HEK293 (cell line): ENCODE results near the gene PTBP1.

ENCODE experiments used
- GLI4 ChIP-seq: fragments of 450-650 bp; formaldehyde crosslinking; IDR thresholded peaks from 2 replicates; pipeline ENCODE4 v1.5.1; 2016; ENCODE audit warnings: missing biosample characterization, missing genetic modification characterization
- YY1 ChIP-seq: fragments of 450-650 bp; formaldehyde crosslinking; IDR thresholded peaks from 2 replicates; pipeline ENCODE4 v1.5.1; 2018; ENCODE audit warnings: missing biosample characterization, missing genetic modification characterization
- ZFP37 ChIP-seq: fragments of 450-650 bp; formaldehyde crosslinking; IDR thresholded peaks from 2 replicates; pipeline ENCODE4 v1.5.1; 2016; ENCODE audit warnings: missing biosample characterization, missing genetic modification characterization
- ZFP69B ChIP-seq: fragments of 450-650 bp; formaldehyde crosslinking; IDR thresholded peaks from 2 replicates; pipeline ENCODE4 v1.5.1; 2016; ENCODE audit warnings: missing biosample characterization, missing genetic modification characterization
- ZNF138 ChIP-seq: fragments of 450-650 bp; formaldehyde crosslinking; IDR thresholded peaks from 2 replicates; pipeline ENCODE4 v1.5.1; 2016; ENCODE audit warnings: missing biosample characterization, missing genetic modification characterization, borderline replicate concordance
- ZNF223 ChIP-seq: fragments of 450-650 bp; formaldehyde crosslinking; IDR thresholded peaks from 2 replicates; pipeline ENCODE4 v1.5.1; 2016; ENCODE audit warnings: missing biosample characterization, missing genetic modification characterization
- ZNF24 ChIP-seq: fragments of 450-650 bp; formaldehyde crosslinking; IDR thresholded peaks from 2 replicates; pipeline ENCODE4 v1.5.1; 2016; ENCODE audit warnings: missing biosample characterization, missing genetic modification characterization
- ZNF274 ChIP-seq, 2 experiments: fragments of 200-500 bp in 1 of 2; fragments of 450-650 bp in 1 of 2; sonication (Bioruptor generic) in 1 of 2; formaldehyde crosslinking in 1 of 2; IDR thresholded peaks; 2 replicates each; pipeline versions ENCODE4 v1.5.1 to v1.6.1; 2014 to 2016; ENCODE audit warnings: borderline replicate concordance in 1 of 2, inconsistent platforms in 1 of 2, low read length in 1 of 2, missing biosample characterization in 1 of 2, missing genetic modification characterization in 1 of 2
- ZNF544 ChIP-seq: fragments of 450-650 bp; formaldehyde crosslinking; IDR thresholded peaks from 2 replicates; pipeline ENCODE4 v1.5.0; 2017; ENCODE audit warnings: missing biosample characterization, missing genetic modification characterization
- TF ChIP-seq, protein P1 (sequence below): fragments of 450-650 bp; formaldehyde crosslinking; IDR thresholded peaks from 2 replicates; pipeline ENCODE4 v1.5.1; 2016; ENCODE audit warnings: missing biosample characterization, missing genetic modification characterization
- TF ChIP-seq, protein P2 (sequence below): fragments of 450-650 bp; IDR thresholded peaks from 2 replicates; pipeline ENCODE4 v1.5.1; 2018; ENCODE audit warnings: missing biosample characterization, missing genetic modification characterization
- TF ChIP-seq, protein P3 (sequence below): fragments of 450-650 bp; formaldehyde crosslinking; IDR thresholded peaks from 2 replicates; pipeline ENCODE4 v1.5.1; 2016; ENCODE audit warnings: missing biosample characterization, missing genetic modification characterization
- TF ChIP-seq, protein P4 (sequence below): fragments of 450-650 bp; formaldehyde crosslinking; optimal IDR thresholded peaks from 2 replicates; pipeline ENCODE3; 2016; ENCODE audit warnings: missing biosample characterization, mild to moderate bottlenecking, missing genetic modification characterization
- TF ChIP-seq, protein P5 (sequence below): fragments of 450-650 bp; formaldehyde crosslinking; IDR thresholded peaks from 2 replicates; pipeline ENCODE4 v1.5.1; 2016; ENCODE audit warnings: missing biosample characterization, missing genetic modification characterization, low read depth

DNA sequence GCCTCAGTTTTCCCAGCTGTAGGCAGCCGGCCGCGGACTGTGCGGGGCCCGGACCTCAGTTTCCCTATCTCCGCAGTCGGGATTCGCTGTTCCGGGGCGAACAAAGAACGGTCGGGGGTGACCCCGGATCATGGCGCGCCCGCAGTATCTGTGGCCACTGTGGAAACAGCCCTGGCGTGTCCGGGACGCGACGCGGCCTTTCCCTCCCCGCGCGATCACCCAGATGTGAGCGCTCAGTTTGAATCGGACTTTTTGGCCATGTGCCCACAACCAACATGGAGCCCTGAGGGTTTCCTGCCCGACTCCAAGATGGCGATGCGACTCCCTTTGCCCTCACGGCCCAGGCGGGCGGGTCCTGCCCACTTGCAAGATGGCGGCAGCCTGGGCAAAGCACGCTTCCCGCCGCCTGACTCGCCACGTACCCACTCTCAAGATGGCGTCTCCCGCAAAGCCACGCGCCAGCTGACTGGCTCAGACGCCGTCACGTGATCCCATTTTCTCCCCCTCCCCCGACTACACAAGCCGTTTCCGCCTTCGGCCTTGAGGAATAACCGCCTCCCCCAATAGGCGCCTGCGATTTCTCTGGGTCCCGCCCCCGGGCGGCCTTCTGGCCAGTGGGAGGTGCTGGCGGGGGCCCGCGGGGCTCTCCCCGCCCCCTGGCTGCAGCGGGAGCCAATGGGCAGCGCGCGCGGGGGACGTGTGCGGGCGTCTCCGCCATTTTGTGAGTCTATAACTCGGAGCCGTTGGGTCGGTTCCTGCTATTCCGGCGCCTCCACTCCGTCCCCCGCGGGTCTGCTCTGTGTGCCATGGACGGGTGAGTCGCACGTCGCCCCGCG lies at the start of gene PTBP1:
- TF ChIP-seq, protein P1, sequence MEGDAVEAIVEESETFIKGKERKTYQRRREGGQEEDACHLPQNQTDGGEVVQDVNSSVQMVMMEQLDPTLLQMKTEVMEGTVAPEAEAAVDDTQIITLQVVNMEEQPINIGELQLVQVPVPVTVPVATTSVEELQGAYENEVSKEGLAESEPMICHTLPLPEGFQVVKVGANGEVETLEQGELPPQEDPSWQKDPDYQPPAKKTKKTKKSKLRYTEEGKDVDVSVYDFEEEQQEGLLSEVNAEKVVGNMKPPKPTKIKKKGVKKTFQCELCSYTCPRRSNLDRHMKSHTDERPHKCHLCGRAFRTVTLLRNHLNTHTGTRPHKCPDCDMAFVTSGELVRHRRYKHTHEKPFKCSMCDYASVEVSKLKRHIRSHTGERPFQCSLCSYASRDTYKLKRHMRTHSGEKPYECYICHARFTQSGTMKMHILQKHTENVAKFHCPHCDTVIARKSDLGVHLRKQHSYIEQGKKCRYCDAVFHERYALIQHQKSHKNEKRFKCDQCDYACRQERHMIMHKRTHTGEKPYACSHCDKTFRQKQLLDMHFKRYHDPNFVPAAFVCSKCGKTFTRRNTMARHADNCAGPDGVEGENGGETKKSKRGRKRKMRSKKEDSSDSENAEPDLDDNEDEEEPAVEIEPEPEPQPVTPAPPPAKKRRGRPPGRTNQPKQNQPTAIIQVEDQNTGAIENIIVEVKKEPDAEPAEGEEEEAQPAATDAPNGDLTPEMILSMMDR (tag by site-specific recombination): no peak
- 0 out of 2 replicates have a peak, but pooled peaks have one; percentile 13 for TF ChIP-seq ZFP69B
- no peak for TF ChIP-seq ZNF223 (tag by site-specific recombination)
- TF ChIP-seq, protein P2, sequence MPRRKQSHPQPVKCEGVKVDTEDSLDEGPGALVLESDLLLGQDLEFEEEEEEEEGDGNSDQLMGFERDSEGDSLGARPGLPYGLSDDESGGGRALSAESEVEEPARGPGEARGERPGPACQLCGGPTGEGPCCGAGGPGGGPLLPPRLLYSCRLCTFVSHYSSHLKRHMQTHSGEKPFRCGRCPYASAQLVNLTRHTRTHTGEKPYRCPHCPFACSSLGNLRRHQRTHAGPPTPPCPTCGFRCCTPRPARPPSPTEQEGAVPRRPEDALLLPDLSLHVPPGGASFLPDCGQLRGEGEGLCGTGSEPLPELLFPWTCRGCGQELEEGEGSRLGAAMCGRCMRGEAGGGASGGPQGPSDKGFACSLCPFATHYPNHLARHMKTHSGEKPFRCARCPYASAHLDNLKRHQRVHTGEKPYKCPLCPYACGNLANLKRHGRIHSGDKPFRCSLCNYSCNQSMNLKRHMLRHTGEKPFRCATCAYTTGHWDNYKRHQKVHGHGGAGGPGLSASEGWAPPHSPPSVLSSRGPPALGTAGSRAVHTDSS (tag by site-specific recombination): no peak
- TF ChIP-seq ZNF544 (tag by site-specific recombination): no peak
- no peak for TF ChIP-seq ZFP37
- TF ChIP-seq ZNF138 (tag by site-specific recombination): no peak
- no peak for TF ChIP-seq ZNF274 (IDR thresholded peaks at IDR 0.05; ENCODE audit: low read length)
- no peak for TF ChIP-seq ZNF274 (tag by site-specific recombination; IDR thresholded peaks at IDR 0.05; ENCODE audit: borderline replicate concordance)
- TF ChIP-seq, protein P3, sequence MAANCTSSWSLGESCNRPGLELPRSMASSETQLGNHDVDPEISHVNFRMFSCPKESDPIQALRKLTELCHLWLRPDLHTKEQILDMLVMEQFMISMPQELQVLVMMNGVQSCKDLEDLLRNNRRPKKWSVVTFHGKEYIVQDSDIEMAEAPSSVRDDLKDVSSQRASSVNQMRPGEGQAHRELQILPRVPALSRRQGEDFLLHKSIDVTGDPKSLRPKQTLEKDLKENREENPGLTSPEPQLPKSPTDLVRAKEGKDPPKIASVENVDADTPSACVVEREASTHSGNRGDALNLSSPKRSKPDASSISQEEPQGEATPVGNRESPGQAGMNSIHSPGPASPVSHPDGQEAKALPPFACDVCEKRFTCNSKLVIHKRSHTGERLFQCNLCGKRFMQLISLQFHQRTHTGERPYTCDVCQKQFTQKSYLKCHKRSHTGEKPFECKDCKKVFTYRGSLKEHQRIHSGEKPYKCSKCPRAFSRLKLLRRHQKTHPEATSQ (tag by site-specific recombination): no peak
- TF ChIP-seq, protein P4, sequence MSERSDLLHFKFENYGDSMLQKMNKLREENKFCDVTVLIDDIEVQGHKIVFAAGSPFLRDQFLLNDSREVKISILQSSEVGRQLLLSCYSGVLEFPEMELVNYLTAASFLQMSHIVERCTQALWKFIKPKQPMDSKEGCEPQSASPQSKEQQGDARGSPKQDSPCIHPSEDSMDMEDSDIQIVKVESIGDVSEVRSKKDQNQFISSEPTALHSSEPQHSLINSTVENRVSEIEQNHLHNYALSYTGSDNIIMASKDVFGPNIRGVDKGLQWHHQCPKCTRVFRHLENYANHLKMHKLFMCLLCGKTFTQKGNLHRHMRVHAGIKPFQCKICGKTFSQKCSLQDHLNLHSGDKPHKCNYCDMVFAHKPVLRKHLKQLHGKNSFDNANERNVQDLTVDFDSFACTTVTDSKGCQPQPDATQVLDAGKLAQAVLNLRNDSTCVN (tag by site-specific recombination): peak; percentile 69
- TF ChIP-seq GLI4: no peak
- TF ChIP-seq ZNF24 (tag by site-specific recombination): peak; percentile 88
- TF ChIP-seq YY1 (tag by site-specific recombination): peak; percentile 100
- TF ChIP-seq, protein P5, sequence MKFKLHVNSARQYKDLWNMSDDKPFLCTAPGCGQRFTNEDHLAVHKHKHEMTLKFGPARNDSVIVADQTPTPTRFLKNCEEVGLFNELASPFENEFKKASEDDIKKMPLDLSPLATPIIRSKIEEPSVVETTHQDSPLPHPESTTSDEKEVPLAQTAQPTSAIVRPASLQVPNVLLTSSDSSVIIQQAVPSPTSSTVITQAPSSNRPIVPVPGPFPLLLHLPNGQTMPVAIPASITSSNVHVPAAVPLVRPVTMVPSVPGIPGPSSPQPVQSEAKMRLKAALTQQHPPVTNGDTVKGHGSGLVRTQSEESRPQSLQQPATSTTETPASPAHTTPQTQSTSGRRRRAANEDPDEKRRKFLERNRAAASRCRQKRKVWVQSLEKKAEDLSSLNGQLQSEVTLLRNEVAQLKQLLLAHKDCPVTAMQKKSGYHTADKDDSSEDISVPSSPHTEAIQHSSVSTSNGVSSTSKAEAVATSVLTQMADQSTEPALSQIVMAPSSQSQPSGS (tag by site-specific recombination): no peak
